ENCODE measurements around the gene TMEM151B.
A peak's percentile ranks its signal among the peaks of the same experiment; 100 is the strongest.

The TMEM151B gene

GRCh38 chr6:44250718-44251123 lies 19.5 kb upstream of the TMEM151B start:
- no peak for DNase-seq (ENCODE audit: low read depth)

GRCh38 chr6:44251576-44252524 lies 18.4 kb upstream of the TMEM151B start:
- DNase-seq (ENCODE audit: low read depth): no peak

GRCh38 chr6:44253307-44254101 lies 16.7 kb upstream of the TMEM151B start:
- no peak for DNase-seq (ENCODE audit: low read depth)

GRCh38 chr6:44254191-44255104 lies 15.8 kb upstream of the TMEM151B start:
- no peak for DNase-seq (ENCODE audit: low read depth)

GRCh38 chr6:44255105-44255808 lies 15.0 kb upstream of the TMEM151B start:
- no peak for DNase-seq (ENCODE audit: low read depth)

- no peak for DNase-seq (ENCODE audit: low read depth)
Observed at GRCh38 chr6:44255871-44256774, 14.1 kb upstream of the TMEM151B start.

- no peak for DNase-seq (ENCODE audit: low read depth)
Observed at GRCh38 chr6:44256775-44257024, 13.6 kb upstream of the TMEM151B start.

- DNase-seq (ENCODE audit: low read depth): peak; percentile 51
Observed at GRCh38 chr6:44257025-44257752, 13.1 kb upstream of the TMEM151B start, which contains the start of gene SLC35B2. Gene SLC35B2, minus strand, starts transcription at chr6:44257528. Its CDS starts 118 bp downstream, at chr6:44257410.

- no peak for DNase-seq (ENCODE audit: low read depth)
Observed at GRCh38 chr6:44257753-44258324, 12.4 kb upstream of the TMEM151B start.

- no peak for DNase-seq (ENCODE audit: low read depth)
Observed at GRCh38 chr6:44258325-44258863, 11.9 kb upstream of the TMEM151B start.

- DNase-seq (ENCODE audit: low read depth): no peak
Observed at GRCh38 chr6:44258921-44259320, 11.3 kb upstream of the TMEM151B start.

GRCh38 chr6:44260011-44260410 lies 10.2 kb upstream of the TMEM151B start:
- no peak for DNase-seq (ENCODE audit: low read depth)

GRCh38 chr6:44260451-44261297 lies 9.6 kb upstream of the TMEM151B start:
- DNase-seq (ENCODE audit: low read depth): no peak

GRCh38 chr6:44261581-44261980 lies 8.7 kb upstream of the TMEM151B start:
- no peak for DNase-seq (ENCODE audit: low read depth)

GRCh38 chr6:44262467-44263353 lies 7.5 kb upstream of the TMEM151B start:
- DNase-seq (ENCODE audit: low read depth): no peak

GRCh38 chr6:44263354-44264100 lies 6.7 kb upstream of the TMEM151B start:
- DNase-seq (ENCODE audit: low read depth): no peak

Measured in stimulated activated CD4-positive, alpha-beta T cell treated with anti-CD3 and anti-CD28 coated beads, Interleukin-2, amount 100 ng/mL, for 4 hours (primary cell).